HG03280 (cell line): Measurements from ENCODE around the gene MYH11.
"Not testable (repeated sequence)": the region's sequence is repeated elsewhere in the genome, so short reads cannot be mapped to it uniquely, and the experiment has no call there.

ENCODE experiments used
- ATAC-seq: cut with Tn5 transposase; IDR thresholded peaks from one replicate; pipeline ENCODE4 v1.9.1; 2021; ENCODE audit warnings: mild to moderate bottlenecking, moderate library complexity; ENCODE audit not compliant: unreplicated experiment

Gene MYH11

GRCh38 chr16:15846510-15846909 lies 10.3 kb downstream of the MYH11 start:
- ATAC-seq, result no peak

GRCh38 chr16:15843635-15844279 lies 13.1 kb downstream of the MYH11 start:
- no peak for ATAC-seq

- ATAC-seq, result not testable (repeated sequence)
Observed at GRCh38 chr16:15839204-15839603, 17.6 kb downstream of the MYH11 start.

GRCh38 chr16:15837761-15838160 lies 19.1 kb downstream of the MYH11 start:
- ATAC-seq, result no peak

- ATAC-seq, result no peak
Observed at GRCh38 chr16:15836965-15837611, 19.7 kb downstream of the MYH11 start.

GRCh38 chr16:15836074-15836473 lies 20.8 kb downstream of the MYH11 start:
- ATAC-seq, result no peak

GRCh38 chr16:15835136-15835878 lies 21.5 kb downstream of the MYH11 start:
- no peak for ATAC-seq

- ATAC-seq, result no peak
Observed at GRCh38 chr16:15834502-15834901, 22.3 kb downstream of the MYH11 start.

GRCh38 chr16:15833541-15833940 lies 23.3 kb downstream of the MYH11 start:
- no peak for ATAC-seq

GRCh38 chr16:15832241-15832640 lies 24.6 kb downstream of the MYH11 start:
- ATAC-seq, result no peak

GRCh38 chr16:15830832-15831451 lies 25.9 kb downstream of the MYH11 start:
- no peak for ATAC-seq

GRCh38 chr16:15829460-15829859 lies 27.4 kb downstream of the MYH11 start:
- no peak for ATAC-seq

GRCh38 chr16:15827709-15828343 lies 29.0 kb downstream of the MYH11 start:
- no peak for ATAC-seq

- ATAC-seq, result no peak
Observed at GRCh38 chr16:15827299-15827698, 29.5 kb downstream of the MYH11 start.

GRCh38 chr16:15825750-15826305 lies 31.0 kb downstream of the MYH11 start:
- no peak for ATAC-seq

- ATAC-seq, result no peak
Observed at GRCh38 chr16:15822957-15823356, 33.9 kb downstream of the MYH11 start.

- ATAC-seq, result no peak
Observed at GRCh38 chr16:15820837-15821236, 36.0 kb downstream of the MYH11 start.

GRCh38 chr16:15819046-15819445 lies 37.8 kb downstream of the MYH11 start:
- no peak for ATAC-seq

GRCh38 chr16:15817446-15817845 lies 39.4 kb downstream of the MYH11 start:
- no peak for ATAC-seq

GRCh38 chr16:15816228-15816627 lies 40.6 kb downstream of the MYH11 start:
- no peak for ATAC-seq

- not testable (repeated sequence) for ATAC-seq
Observed at GRCh38 chr16:15812401-15812750, 44.5 kb downstream of the MYH11 start.
